GM04503 (cell line): ENCODE results near the gene ADD3.
"Not testable (repeated sequence)": the region's sequence is repeated elsewhere in the genome, so short reads cannot be mapped to it uniquely, and the experiment has no call there.

Experiments
- DNase-seq: peaks from one replicate; pipeline ENCODE4 v3.0.0-alpha.2; 2012; ENCODE audit warnings: low read depth

Gene ADD3

DNA sequence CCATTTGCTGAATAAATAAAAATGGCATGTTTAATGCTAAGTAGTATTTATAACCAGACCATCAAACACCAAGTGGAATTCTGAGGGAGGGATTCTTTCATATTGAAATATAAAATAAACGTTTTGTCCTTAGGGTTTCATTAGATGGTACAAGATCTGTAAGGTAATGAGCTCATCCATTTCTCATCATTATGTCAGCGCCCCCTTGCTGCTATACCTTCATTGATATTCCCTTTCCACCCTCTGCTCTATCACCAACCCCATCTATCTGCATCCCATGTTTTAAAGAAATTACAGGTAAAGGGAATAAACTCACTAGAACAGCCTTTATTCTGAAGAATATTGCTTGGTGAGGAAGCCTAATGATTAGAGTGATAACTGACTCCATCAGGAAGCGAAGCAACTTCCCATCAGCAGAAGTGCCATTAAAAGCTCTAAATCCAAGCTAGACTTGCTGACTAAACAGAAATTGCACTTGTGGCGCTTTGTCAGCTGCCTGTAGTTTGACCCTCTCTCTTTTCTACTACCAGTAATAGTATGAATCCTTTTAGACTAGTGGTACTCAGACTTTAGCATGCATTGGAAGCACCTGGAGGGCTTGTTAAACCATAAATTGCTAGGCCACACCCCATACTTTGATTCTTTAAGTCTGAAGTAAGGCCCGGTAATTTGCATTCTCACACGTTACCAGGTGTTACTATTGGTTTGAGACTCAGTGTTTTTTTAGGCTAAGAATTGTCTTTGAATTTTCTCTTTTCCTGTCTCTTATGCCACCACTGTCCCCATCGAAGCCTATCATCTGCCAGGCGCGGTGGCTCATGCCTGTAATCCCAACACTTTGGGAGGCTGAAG is 27.5 kb downstream of the ADD3 start:
- DNase-seq = no peak

DNA sequence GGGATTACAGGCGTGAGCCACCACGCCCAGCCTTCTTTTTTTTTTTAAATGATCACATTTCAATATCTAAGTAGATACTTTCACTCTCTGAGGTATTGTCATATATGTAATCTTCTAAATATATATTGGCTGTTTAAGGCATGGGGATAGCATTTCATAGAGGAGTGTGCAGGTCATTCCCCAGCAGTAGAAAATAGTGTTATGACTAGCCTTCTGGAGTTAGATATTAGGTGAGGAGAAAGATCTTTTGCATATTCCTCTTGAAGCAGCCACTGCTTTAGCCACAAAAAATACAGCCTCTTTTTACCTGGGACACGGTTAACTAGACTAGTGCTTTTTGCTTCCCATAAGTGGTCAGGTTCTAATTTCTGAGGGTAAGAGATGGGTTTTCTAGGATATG is 28.9 kb downstream of the ADD3 start:
- DNase-seq = no peak

DNA sequence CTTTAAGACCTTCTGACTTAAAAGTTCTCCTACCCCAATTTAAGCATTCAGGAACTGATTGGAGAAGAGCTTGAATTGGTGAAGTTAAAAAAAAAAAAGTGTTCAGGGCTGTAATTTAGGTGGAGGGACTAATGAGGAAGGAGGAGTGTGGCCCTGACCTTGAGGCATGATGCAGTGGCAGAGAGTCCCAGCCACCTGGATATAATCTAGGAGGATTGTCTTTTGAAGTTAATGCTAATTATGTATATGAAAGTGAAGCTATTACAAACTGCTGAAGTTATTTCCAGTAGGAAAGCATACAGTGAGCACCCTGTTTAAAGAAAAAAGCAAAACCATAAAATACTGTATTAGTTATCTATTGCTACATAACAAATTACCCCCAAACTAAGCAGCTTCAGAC is 31.5 kb downstream of the ADD3 start:
- DNase-seq = no peak

DNA sequence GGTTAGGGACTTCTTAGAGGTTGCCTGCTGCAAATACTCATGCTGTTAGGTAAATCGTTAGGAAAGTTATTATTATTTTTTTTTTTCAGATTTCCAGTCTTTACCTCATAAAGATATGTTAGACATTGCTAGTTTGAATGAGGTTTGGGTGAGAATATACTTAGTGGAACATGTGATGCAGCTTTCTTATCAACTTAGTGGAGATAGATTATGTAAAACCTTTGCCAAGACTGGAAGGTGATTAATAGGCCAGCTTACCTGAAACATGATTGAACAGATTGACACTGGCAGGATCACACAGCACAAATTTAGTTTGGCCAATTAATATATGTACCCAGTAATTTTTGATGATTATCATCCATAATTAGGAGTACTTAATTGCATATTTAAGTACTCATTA is 32.3 kb downstream of the ADD3 start:
- DNase-seq = no peak

DNA sequence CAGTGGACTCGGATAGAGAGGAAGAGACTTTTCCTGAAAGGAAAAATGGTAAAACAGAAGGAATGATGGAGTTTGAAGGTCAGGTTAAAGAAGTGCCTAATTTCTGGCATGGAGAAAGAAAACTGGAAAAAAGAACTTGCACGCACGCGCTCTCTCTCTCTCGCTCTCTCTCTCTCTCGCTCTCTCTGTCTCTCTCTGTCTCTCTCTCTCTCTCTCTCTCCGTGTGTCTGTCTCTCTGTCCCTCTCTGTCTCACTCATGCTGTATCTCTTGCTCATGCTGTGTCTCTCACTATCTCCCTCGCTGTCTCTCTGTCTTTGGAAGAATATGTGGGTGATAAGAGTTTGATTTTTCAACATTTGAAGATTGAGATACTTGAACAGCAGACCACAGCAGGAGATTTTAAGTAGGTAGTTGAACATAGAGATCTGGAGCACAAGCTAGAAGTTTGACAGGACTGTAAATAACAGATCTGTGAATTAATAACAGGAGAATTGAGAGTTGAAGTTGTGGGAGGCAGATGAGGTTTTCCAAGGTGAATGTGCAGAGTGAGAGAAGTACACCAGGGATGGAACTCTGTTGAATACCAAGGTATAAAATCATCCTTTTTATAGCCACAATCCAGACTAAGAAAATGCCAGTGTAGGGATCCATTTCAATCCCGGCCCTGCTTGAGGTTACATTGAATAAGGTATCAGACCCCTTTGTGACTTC is 33.1 kb downstream of the ADD3 start:
- no peak for DNase-seq

DNA sequence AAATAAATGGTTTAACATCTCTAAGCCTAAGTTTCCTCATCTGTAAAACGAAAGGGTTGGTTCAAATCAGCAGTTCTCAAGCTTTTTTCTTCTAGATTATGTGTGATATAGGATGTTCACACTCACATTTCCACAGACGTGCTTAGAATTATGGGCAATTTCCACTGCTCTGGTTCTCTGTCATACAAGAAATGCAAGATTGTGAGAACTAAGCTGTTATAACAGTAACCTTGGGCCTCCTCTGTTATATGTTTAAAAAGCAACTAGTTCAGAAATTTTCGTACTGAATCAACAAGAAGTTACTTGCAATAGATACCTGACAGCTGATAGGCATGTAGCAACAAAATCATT is 33.7 kb downstream of the ADD3 start:
- no peak for DNase-seq

DNA sequence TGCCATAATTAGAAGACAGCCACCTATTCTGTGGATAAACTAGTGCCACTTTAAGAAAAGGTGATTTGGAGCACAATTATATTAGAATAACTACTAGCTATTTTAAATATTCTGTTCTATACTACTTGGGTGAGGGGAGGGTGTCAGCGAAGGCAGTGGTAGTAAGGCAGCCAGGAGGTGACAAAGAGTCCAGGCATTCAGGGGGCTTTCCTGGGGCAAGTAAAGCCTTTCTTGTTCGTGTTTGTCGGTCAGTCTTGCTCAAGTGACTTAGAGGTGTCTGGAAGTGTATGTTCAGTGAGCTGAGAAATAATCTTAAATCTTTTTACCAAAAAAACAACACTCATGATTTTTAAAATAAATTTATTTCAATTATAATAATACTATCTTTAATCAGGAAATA is 34.4 kb downstream of the ADD3 start:
- no peak for DNase-seq

DNA sequence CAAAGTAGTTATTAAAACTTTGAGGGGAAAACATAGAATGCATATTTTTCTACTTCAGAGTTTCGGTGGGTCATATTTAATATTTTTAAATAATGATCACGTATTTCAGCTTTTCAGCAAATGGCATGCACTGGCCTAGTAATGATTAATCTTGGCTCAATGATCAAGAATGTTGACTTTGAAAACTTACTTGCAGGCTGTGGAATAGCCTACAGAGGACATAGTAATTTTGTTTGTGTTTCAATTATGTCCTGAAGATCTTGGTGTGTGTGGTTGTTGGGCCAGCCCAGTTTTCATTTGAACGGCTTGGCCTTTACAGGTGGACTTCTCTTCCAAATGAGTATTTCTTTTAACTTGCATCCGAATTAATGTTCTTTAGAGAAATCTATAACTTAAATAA is 35.1 kb downstream of the ADD3 start:
- DNase-seq = no peak

DNA sequence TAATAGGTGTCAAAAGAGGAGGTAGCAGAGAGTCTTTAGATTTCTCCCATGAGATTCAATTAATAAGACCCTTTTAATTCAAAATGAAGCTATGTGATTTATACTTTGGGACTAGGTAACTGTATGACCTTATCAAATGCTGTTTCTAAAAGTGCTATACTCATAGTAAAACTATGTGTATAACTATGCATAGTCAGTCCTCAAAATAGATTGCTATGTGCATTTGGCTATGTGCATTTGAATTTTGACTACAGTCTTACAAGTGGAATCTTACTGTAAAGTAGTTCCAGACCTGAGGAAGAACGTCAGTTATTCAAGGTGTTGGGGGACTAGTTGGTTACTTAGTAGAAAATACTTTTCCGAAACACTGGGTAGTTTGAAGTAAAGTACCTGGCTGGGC is 36.9 kb downstream of the ADD3 start:
- no peak for DNase-seq

DNA sequence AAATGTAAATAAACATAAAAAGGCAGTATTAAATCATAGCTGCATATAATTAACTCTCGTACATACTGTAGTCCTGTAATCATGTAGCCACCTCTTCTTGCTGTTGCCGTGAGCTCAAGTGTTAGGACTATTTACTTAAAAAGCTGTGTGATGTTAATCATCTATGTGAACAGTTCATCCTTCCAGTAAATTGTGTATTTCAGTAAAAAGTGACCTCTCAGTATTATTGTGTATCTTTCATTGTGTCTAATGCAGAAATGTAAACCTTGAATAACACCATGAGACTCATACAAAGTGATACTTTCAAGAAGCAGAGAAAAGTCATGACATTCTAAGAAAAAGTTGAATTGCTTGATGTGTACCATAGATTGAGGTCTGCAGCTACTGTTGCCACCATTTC is 38.0 kb downstream of the ADD3 start:
- no peak for DNase-seq

DNA sequence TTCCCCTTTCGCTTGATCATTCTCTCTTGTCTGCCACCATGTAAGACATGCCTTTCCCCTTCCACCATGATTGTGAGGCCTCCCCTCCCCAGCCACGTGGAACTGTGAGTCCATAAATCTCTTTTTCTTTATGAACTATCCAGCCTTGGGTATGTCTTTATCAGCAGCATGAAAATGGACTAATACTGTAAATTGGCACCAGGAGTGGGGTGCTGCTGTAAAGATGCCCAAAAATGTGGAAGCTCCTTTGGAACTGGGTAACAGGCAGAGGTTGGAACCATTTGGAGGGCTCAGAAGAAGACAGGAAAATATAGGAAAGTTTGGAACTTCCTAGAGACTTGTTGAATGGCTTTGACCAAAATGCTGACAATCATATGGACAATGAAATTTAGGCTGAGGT is 40.4 kb downstream of the ADD3 start:
- not testable (repeated sequence) for DNase-seq

DNA sequence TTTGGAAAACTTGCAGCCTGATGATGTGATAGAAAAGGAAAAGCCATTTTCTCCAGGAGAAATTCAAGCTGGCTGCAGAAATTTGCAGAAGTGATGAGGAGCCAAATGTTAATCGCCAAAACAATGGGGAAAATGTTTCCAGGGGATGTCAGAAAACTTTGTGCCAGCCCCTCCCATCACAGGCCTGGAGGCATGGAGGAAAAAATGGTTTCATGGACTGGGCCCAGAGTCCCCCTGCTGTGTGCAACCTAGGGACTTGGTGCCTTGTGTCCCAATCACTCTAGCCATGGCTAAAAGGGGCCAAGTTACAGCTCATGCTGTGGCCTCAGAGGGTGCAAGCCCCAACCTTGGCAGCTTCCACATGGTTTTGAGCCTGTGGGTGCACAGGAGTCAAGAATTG is 41.0 kb downstream of the ADD3 start:
- DNase-seq = no peak

DNA sequence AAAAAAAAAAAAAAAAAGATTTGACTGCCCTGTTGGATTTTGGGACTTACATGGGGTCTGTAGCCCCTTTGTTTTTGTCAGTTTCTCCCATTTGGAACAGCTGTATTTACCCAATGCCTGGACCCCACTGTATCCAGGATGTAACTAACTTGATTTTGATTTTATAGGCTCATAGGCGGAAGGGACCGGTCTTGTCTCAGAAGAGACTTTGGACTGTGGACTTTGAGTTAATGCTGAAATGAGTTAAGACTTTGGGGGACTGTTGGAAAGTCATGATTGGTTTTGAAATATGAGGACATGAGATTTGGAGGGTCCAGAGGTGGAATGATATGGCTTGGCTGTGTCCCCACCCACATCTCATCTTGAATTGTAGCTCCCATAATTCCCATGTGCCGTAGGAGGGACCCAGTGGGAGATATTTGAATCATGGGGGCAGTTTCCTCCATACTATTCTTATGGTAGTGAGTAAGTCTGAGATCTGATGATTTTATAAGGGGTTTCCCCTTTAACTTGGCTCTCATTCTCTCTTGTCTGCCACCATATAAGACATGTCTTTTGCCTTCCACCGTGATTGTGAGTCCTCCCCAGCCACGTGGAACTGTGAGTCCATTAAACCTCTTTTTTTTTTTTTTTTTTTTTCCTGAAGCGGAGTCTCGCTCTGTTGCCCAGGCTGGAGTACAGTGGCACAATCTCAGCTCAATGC is 42.3 kb downstream of the ADD3 start:
- DNase-seq = not testable (repeated sequence)

DNA sequence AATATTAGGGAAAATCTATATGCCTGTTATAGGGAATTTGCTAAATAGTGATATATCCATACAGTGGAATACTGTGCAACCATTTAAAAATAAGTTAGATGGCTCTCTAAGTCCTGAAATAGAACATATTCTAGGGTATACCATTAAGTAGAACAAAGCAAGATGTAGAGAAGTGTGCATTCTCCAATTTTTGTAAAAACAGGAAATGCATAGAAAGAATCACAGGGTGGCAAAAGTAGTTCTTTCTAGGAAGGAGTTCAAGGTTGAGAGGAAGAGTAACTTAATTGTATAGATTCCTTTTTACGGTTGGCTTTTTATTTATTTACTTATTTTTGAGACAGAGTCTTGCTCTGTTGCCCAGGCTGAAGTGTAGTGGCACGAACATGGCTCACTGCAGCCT is 43.7 kb downstream of the ADD3 start:
- no peak for DNase-seq

DNA sequence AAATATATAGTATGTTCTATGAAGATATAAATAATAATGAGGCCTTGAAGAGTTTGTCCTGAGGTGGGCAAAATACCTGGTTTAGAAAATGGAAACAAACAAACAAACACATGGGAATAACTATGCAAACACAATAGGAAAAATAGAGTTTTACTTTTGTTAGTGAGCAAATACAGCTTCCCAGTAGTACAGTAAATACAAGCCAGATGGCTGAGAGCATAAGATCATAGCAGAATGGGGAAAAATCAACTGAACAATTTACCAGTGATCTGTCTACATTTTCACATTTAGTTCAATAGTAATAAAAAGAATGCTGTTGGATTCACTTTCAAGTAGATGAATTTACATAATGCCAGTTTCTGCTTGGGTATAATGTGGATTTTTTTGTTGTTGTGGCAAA is 45.1 kb downstream of the ADD3 start:
- DNase-seq = no peak

DNA sequence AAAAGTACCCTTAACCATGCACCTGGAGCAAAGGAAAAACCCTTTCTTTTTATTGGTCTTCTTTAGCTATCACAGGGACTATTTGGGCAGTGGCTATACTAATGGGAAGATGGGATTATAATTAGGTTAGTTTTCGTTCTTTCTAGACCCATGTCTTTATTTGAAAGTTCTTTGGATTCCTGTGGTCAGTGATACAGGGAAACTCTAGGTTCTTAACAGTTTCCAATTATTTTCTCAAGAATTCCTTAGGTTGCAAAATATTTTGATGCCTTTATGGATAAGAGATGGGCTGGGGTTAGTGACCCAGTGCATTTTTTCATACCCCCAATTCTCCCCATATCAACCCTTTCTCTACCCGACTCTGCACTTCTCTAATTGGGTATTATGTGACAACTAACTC is 49.0 kb downstream of the ADD3 start:
- DNase-seq = peak; percentile 68

DNA sequence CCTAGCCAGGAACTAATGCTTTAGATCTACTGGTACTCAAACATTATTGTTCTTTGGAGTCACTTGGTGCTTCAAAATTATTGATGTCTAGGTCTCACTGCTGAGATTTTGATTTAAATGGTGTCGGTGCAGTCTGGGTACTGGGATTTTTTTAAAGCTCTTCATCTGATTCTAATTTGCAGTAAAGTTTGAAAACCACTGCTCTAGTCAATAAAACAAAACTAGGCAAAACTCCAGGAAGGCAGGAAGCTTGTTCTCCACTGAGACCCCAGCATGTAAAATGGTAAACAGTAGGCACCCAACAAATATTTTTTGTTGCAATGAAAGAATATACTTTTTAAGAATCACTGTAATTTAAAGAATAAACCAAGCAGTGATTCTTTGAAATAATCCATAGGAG is 49.7 kb downstream of the ADD3 start:
- DNase-seq = no peak

DNA sequence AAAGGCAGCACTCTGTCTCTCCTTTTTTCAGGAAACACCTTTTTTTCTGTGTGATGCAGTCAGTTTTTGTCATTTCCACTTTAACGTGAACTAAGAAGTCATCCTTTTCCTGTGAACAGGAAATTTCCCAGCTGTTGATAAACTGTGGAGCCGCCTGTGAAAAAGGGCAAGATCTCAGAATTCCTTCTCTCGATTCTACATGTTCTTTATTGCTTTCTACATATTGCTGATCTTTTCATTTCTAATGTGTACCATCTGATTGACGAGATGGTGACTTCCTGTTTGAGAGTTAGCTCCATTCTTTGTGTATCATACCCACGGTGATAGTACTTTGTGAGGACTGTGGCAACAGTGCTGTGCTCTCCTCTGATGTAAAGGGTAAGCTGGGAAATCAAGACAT is 50.4 kb downstream of the ADD3 start:
- DNase-seq = no peak

DNA sequence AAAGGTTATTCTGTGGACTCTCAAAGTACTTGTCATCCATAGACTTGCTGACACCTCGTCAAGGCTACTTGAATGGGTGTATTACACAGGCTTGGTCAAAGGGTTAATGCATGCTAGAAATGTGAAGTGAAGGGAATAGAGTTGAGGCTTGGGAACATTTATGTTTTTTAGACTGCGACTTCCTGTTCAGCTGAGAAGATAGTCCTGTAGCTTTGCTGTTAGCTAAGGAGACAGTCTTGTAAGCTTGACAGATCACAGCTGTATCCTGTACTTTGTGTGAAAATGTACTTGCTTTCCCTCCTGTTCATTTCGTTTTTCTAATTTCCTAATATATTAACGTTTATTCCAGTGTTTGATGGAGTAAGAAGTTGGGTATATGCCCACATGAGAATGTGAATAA is 52.1 kb downstream of the ADD3 start:
- no peak for DNase-seq

DNA sequence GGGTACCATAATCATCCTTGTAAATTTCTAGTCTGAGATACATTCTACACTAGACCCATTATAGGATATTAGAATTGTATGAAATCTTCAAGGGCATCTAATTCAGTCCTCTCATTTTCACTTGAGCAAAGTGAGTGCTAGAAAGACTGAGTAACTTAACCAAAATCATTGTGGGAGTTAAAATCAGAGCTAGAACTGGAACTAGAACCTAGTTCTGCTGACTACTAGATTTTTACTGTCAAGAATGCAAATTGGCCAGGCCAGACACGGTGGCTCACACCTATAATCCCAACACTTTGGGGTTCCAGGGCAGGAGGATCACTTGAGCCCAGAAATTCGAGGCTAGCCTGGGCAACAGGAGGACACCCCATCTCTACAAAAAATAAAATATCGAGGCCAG is 53.9 kb downstream of the ADD3 start:
- DNase-seq = no peak

DNA sequence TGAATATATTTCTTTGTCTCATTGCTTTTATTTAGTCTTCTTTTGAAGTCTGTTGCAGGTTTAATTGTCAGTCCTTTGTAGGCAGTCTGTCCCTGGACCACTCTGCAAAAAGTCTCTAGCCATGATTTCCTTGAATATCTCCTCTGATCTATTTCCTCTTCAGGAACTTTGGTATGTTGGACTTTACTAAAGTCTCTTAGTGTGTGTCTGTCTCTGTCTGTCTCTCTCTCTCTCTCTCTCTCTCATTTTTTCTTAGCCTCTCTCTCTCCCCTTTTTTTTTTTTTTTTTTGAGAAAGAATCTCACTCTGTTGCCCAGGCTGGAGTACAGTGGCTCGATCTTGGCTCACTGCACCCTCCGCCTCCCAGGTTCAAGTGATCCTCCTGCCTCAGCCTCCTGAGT is 57.5 kb downstream of the ADD3 start:
- no peak for DNase-seq

DNA sequence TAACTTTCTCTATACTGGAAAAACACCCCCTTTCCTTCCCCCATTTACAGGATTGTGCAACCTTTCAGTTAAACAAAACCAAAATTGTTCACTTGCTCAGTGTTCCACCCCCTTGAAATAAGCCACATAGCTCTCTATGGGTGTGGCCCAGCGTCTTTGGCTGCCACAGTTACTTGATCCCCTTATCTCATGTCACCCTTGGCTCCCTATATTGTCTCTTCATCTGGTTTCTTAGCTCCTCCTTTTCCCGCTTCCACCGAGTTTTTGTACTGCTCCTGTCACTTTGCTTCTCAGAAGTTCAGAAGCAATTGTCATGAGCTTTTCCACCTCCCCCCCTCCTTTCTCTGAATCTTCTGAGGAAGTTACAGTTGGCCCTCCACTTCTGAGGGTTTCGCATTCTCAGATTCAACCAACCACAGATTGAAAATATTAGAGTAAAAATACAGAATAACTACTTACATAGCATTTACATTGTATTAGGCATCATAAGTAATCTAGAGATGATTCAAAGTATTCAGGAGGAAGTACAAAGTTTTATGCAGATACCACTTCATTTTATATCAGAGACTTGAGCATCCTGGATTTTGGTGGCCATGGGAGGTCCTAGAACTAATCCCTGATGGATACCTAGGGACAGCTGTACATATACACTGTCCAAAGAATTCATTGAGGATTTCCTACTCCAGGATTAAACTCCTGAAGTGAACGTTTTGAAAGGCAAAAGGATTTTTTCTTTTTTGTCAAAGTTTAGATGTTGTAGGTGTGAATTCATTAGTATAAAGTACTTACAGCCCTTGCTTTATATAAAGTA is 60.4 kb downstream of the ADD3 start:
- DNase-seq = no peak
